ENCODE results near the gene SORCS1. TPM values are rescaled to one million over a fixed set of nuclear protein-coding genes. Genes with fewer than 3 reads are reported as not detected.

The SORCS1 gene
- total and polyA plus RNA-seq, 4 donors = 1.4 to 3.8 TPM; not detected in 2

DNA sequence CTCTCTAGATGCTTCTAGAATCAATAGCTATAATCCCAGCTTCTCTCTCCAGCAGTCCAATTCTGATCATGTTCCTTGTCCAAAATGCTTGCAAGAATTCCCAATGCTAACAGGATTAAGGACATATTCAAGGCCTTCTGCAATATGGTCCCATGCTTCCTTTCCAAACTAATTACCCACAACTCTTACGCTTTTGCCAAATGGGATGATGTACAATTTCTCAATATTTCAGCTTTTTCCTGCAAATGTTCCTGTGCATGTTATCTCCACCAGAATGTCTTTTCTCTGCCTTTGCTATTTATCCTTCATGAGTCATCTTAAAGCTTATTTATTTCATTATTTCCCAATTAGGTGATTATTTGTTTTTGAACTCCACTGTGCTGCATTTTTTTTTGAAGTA is 556.4 kb downstream of the SORCS1 start:
- peaks cover 6% of the 10 kb centered on the region for H3K9me3 ChIP-seq (ENCODE audit: control insufficient read depth, low read length)
- H3K4me1 ChIP-seq (ENCODE audit: control insufficient read depth in 1 of 2, insufficient read depth in 2 of 2, low read length in 2 of 2) = no peaks in the 10 kb centered on the region
- ATAC-seq (ENCODE audit: low FRiP score) (no peak), DNase-seq (no peak)
- no peak overlapping the region for H3K4me3 ChIP-seq (ENCODE audit: low read length in 2 of 2)
- WGBS, 2 donors = 91 to 94% methylated on average over 1 of the region's 1 CpG
- no peaks in the 10 kb centered on the region for H3K36me3 ChIP-seq (ENCODE audit: control insufficient read depth in 1 of 2, insufficient read depth in 2 of 2, low read length in 1 of 2)
- no peak overlapping the region for H3K27ac ChIP-seq (ENCODE audit: low read depth in 1 of 2, low read length in 2 of 2)
- peaks cover 0 to 1% of the 10 kb centered on the region in 2 donors for H3K27me3 ChIP-seq (ENCODE audit: control insufficient read depth in 1 of 2, insufficient read depth in 2 of 2, low read length in 1 of 2)
- intact Hi-C loops (cut with DNase I) = no loop called here

DNA sequence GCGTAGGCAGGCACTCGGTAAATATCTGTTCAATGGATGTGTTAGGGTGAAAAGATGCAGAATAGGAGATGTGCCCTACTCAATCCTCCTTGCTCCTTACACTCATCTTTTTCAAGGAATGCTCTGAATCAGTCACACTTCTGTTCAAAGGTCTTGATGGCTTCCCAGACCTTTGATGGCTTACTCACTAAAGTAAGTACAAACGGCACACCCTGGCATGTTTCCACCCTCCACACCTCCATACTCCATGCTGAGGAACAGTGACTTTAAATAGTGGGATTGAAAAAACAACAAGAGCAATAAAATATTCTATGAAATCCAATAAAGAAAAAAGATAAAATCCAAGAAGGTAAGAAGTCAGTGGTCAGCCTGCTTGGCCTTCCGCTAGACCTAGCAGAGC is 569.2 kb downstream of the SORCS1 start:
- ATAC-seq (ENCODE audit: low FRiP score) (no peak), DNase-seq (no peak)
- Histone ChIP-seq H3K4me1 (ENCODE audit: control insufficient read depth in 1 of 2, insufficient read depth in 2 of 2, low read length in 2 of 2) (no peaks in the 10 kb centered on the region), H3K4me3 (ENCODE audit: low read length in 2 of 2) (no peak overlapping the region), H3K9me3 (ENCODE audit: control insufficient read depth, low read length) (peaks cover 3% of the 10 kb centered on the region), H3K36me3 (ENCODE audit: control insufficient read depth in 1 of 2, insufficient read depth in 2 of 2, low read length in 1 of 2) (no peaks in the 10 kb centered on the region), H3K27me3 (ENCODE audit: control insufficient read depth in 1 of 2, insufficient read depth in 2 of 2, low read length in 1 of 2) (no peaks in the 10 kb centered on the region), H3K27ac (ENCODE audit: low read depth in 1 of 2, low read length in 2 of 2) (no peak overlapping the region)
- 85 to 86% methylated on average over 4 of the region's 4 CpGs for WGBS, 2 donors
- intact Hi-C loops (cut with DNase I) = no loop called here

DNA sequence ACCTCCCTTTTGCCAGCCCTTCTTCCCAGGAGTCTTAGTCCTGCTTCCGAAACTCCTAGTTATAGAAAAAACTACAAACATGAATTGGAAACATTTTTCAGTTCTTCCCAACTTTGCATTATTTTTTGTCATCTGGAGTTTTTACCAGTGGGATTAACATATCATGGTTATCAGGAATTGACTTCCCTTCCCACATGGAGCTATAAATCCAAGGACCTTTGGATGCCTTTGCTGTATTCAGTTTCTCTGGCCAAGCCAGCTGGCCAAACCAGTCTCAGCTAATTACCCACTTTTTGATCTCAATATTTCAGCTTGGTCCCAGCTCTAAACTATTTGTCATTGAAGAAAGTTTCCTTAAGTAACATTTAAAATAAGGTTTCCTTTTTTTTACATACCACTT is 570.6 kb downstream of the SORCS1 start:
- ATAC-seq (ENCODE audit: low FRiP score) (no peak), DNase-seq (no peak)
- intact Hi-C loops (cut with DNase I) = no loop called here
- H3K4me3 ChIP-seq (ENCODE audit: low read length in 2 of 2) = no peak overlapping the region
- no peaks in the 10 kb centered on the region for H3K36me3 ChIP-seq (ENCODE audit: control insufficient read depth in 1 of 2, insufficient read depth in 2 of 2, low read length in 1 of 2)
- H3K4me1 ChIP-seq (ENCODE audit: control insufficient read depth in 1 of 2, insufficient read depth in 2 of 2, low read length in 2 of 2) = no peaks in the 10 kb centered on the region
- WGBS, 2 donors = 60 to 87% methylated on average over 1 of the region's 1 CpG
- H3K27ac ChIP-seq (ENCODE audit: low read depth in 1 of 2, low read length in 2 of 2) = no peak overlapping the region
- no peaks in the 10 kb centered on the region for H3K27me3 ChIP-seq (ENCODE audit: control insufficient read depth in 1 of 2, insufficient read depth in 2 of 2, low read length in 1 of 2)
- H3K9me3 ChIP-seq (ENCODE audit: control insufficient read depth, low read length) = peaks cover 3% of the 10 kb centered on the region

DNA sequence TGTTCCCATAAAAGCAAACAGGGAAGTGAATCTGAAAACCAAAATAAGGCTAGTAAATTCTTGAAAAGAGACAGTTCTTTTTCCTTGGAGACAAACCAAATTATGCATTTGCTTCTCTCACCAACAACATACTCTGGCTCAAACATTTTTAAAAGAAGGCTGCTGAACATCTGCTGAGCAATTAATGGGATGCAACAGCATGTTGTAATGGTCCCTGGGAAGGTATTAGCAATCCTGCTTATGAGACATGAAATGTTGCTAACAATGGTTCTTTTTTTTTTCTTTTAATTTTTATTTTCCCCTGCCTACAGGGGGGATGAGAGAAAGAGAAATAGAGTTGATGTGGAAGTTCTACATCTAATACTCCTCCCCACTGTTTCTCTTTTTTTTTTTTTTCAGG is 572.1 kb downstream of the SORCS1 start:
- H3K4me3 ChIP-seq (ENCODE audit: low read length in 2 of 2) = no peak overlapping the region
- intact Hi-C loops (cut with DNase I) = no loop called here
- DNase-seq = no peak
- no peak overlapping the region for H3K27ac ChIP-seq (ENCODE audit: low read depth in 1 of 2, low read length in 2 of 2)
- no peak for ATAC-seq (ENCODE audit: low FRiP score)
- no peaks in the 10 kb centered on the region for H3K4me1 ChIP-seq (ENCODE audit: control insufficient read depth in 1 of 2, insufficient read depth in 2 of 2, low read length in 2 of 2)
- no peaks in the 10 kb centered on the region for H3K27me3 ChIP-seq (ENCODE audit: control insufficient read depth in 1 of 2, insufficient read depth in 2 of 2, low read length in 1 of 2)
- H3K36me3 ChIP-seq (ENCODE audit: control insufficient read depth in 1 of 2, insufficient read depth in 2 of 2, low read length in 1 of 2) = no peaks in the 10 kb centered on the region
- peaks cover 2% of the 10 kb centered on the region for H3K9me3 ChIP-seq (ENCODE audit: control insufficient read depth, low read length)

DNA sequence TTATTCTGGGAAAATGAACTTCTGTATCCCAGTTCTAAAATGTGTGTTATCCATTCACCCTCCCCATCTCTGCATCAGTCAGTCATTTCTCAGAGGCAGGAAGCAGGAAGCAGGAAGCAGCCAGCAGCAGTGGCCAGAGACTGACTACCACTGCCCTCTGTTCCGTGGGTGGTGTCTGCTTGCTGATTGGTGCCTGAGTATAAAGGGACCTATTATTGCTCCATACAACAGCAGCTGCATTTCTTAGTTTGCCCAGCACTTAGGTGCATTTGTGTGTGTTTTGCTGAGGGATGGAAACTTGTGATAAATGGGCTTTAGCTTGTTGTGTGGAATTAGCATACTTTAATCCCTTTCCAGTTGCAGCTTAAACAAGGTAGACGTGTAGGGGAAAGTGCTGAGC is 582.2 kb downstream of the SORCS1 start:
- Histone ChIP-seq H3K4me3 (ENCODE audit: low read length in 2 of 2) (no peak overlapping the region), H3K27ac (ENCODE audit: low read depth in 1 of 2, low read length in 2 of 2) (no peak overlapping the region), H3K36me3 (ENCODE audit: control insufficient read depth in 1 of 2, insufficient read depth in 2 of 2, low read length in 1 of 2) (no peaks in the 10 kb centered on the region), H3K27me3 (ENCODE audit: control insufficient read depth in 1 of 2, insufficient read depth in 2 of 2, low read length in 1 of 2) (peaks cover 0 to 1% of the 10 kb centered on the region in 2 donors), H3K4me1 (ENCODE audit: control insufficient read depth in 1 of 2, insufficient read depth in 2 of 2, low read length in 2 of 2) (no peaks in the 10 kb centered on the region), H3K9me3 (ENCODE audit: control insufficient read depth, low read length) (peaks cover 2% of the 10 kb centered on the region)
- DNase-seq (no peak), ATAC-seq (ENCODE audit: low FRiP score) (no peak)
- intact Hi-C loops (cut with DNase I) = no loop called here
- WGBS, 2 donors = 23 to 29% methylated on average over 2 of the region's 2 CpGs

DNA sequence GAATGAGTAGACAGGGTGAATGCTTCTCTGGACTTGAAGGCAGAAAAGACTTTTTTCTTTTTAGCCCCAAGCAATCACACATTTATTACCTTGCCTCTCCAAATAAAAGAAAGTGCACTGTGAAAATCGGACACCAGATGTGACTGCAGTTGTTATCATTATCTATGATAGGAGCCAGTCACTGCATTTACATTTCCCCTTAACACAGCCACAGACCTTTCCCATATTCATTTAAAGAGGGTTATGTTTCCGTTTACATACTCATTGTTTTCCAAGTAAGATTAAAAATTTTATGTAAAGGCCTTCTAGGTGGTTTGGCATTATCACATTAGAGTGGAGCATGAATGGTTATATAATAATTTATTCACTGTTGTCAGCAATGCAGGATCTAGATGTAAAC is 586.8 kb downstream of the SORCS1 start:
- WGBS, 2 donors = 60 to 69% methylated on average over 2 of the region's 2 CpGs
- no peaks in the 10 kb centered on the region for H3K36me3 ChIP-seq (ENCODE audit: control insufficient read depth in 1 of 2, insufficient read depth in 2 of 2, low read length in 1 of 2)
- peaks cover 0 to 1% of the 10 kb centered on the region in 2 donors for H3K27me3 ChIP-seq (ENCODE audit: control insufficient read depth in 1 of 2, insufficient read depth in 2 of 2, low read length in 1 of 2)
- ATAC-seq (ENCODE audit: low FRiP score) = no peak
- H3K4me3 ChIP-seq (ENCODE audit: low read length in 2 of 2) = no peak overlapping the region
- no peak for DNase-seq
- intact Hi-C loops (cut with DNase I) = no loop called here
- no peaks in the 10 kb centered on the region for H3K9me3 ChIP-seq (ENCODE audit: control insufficient read depth, low read length)
- H3K27ac ChIP-seq (ENCODE audit: low read depth in 1 of 2, low read length in 2 of 2) = no peak overlapping the region
- H3K4me1 ChIP-seq (ENCODE audit: control insufficient read depth in 1 of 2, insufficient read depth in 2 of 2, low read length in 2 of 2) = no peaks in the 10 kb centered on the region

DNA sequence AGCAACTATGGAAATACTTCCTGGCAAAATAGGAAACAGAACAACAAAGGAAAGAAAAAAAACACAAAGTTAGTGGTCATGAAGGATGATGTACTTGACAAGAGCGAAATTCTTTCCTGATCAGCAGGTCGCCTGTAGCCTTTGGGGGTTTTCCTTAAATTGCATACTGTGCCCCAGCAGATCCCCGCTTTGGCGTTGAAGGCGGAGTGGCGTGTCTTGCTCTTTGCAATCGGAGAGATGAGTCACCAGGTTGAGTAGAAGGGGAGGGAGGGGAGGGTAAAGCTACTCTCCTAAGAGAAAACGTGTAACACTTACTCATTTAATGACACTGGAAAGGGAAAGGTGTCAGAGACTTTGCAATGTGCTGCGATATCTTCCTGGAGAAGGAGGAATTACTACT is 587.2 kb downstream of the SORCS1 start:
- H3K9me3 ChIP-seq (ENCODE audit: control insufficient read depth, low read length) = no peaks in the 10 kb centered on the region
- intact Hi-C loops (cut with DNase I) = no loop called here
- WGBS, 2 donors = 56 to 60% methylated on average over 9 of the region's 9 CpGs
- no peak overlapping the region for H3K4me3 ChIP-seq (ENCODE audit: low read length in 2 of 2)
- ATAC-seq (ENCODE audit: low FRiP score) (no peak), DNase-seq (no peak)
- no peaks in the 10 kb centered on the region for H3K36me3 ChIP-seq (ENCODE audit: control insufficient read depth in 1 of 2, insufficient read depth in 2 of 2, low read length in 1 of 2)
- no peak overlapping the region for H3K27ac ChIP-seq (ENCODE audit: low read depth in 1 of 2, low read length in 2 of 2)
- peaks cover 0 to 1% of the 10 kb centered on the region in 2 donors for H3K27me3 ChIP-seq (ENCODE audit: control insufficient read depth in 1 of 2, insufficient read depth in 2 of 2, low read length in 1 of 2)
- no peaks in the 10 kb centered on the region for H3K4me1 ChIP-seq (ENCODE audit: control insufficient read depth in 1 of 2, insufficient read depth in 2 of 2, low read length in 2 of 2)

DNA sequence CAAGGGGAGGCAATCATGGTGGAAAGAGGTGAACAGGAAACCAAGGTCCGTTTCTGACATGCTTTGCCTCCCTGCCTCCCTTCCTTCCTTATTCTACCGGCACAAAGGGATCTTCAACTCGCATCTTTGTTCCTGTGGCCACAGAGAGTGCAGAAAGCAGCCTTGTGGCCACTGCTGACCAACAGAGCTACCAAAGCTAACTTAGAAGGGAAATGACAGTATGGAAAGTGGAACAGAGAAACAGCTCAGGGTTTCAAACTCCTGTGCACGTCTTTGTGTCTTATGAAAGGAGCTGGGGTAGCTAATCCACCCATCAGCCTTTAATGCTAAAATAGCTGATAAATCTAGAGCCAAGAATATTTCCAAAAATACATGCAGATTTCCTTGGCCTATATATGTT is 588.0 kb downstream of the SORCS1 start:
- intact Hi-C loops (cut with DNase I) = no loop called here

DNA sequence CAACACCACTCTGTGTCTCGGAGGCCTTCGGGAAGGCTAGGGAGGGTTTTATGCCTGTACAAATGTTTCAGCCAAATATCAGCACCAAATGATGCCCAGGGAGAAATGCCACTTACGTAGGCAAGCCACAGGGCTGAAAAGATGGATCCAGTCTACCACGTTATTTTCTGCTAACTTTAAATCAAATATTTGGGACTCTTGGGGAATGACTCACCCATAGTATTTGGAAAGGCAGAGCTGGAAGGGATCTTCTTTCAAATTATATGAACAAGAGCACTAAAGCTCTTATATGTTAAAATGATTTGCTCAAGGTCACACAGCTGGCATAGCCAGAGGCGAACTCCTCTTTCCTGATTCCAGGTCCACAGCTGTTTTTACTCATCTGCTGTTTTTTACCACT is 591.4 kb downstream of the SORCS1 start:
- Histone ChIP-seq H3K4me3 (ENCODE audit: low read length in 2 of 2) (no peak overlapping the region), H3K9me3 (ENCODE audit: control insufficient read depth, low read length) (no peaks in the 10 kb centered on the region), H3K36me3 (ENCODE audit: control insufficient read depth in 1 of 2, insufficient read depth in 2 of 2, low read length in 1 of 2) (no peaks in the 10 kb centered on the region), H3K27me3 (ENCODE audit: control insufficient read depth in 1 of 2, insufficient read depth in 2 of 2, low read length in 1 of 2) (no peaks in the 10 kb centered on the region), H3K27ac (ENCODE audit: low read depth in 1 of 2, low read length in 2 of 2) (no peak overlapping the region), H3K4me1 (ENCODE audit: control insufficient read depth in 1 of 2, insufficient read depth in 2 of 2, low read length in 2 of 2) (no peaks in the 10 kb centered on the region)
- DNase-seq = no peak
- intact Hi-C loops (cut with DNase I) = no loop called here
- WGBS, 2 donors = 27 to 32% methylated on average over 5 of the region's 5 CpGs
- ATAC-seq (ENCODE audit: low FRiP score) = no peak

More for the DNA sequence above, 588.0 kb downstream of the SORCS1 start:
- no peak overlapping the region for H3K4me3 ChIP-seq (ENCODE audit: low read length in 2 of 2)
- no peak overlapping the region for H3K27ac ChIP-seq (ENCODE audit: low read depth in 1 of 2, low read length in 2 of 2)
- H3K27me3 ChIP-seq (ENCODE audit: control insufficient read depth in 1 of 2, insufficient read depth in 2 of 2, low read length in 1 of 2) = peaks cover 0 to 1% of the 10 kb centered on the region in 2 donors
- H3K4me1 ChIP-seq (ENCODE audit: control insufficient read depth in 1 of 2, insufficient read depth in 2 of 2, low read length in 2 of 2) = no peaks in the 10 kb centered on the region
- no peaks in the 10 kb centered on the region for H3K9me3 ChIP-seq (ENCODE audit: control insufficient read depth, low read length)
- DNase-seq (no peak), ATAC-seq (ENCODE audit: low FRiP score) (no peak)
- H3K36me3 ChIP-seq (ENCODE audit: control insufficient read depth in 1 of 2, insufficient read depth in 2 of 2, low read length in 1 of 2) = no peaks in the 10 kb centered on the region
- WGBS, 2 donors = 70 to 81% methylated on average over 4 of the region's 4 CpGs
